H1 (cell line): Measurements from ENCODE around the gene CRK. TPM values are rescaled to one million over a fixed set of nuclear protein-coding genes. Genes with fewer than 3 reads are reported as not detected.

Experiments used
- CTCF ChIA-PET: fragments of 300-600 bp; sonication (Branson Sonifier 250); formaldehyde crosslinking; loops from one replicate; lab custom pipeline; 2021; ENCODE audit not compliant: partially characterized antibody; lab: Charles Lee
- POLR2A ChIA-PET: fragments of 300-600 bp; sonication (Branson Sonifier 250); formaldehyde crosslinking; loops from one replicate; lab custom pipeline; 2021; ENCODE audit warnings: inconsistent platforms; ENCODE audit not compliant: partially characterized antibody; lab: Charles Lee
- DNase-seq, 2 experiments: peaks; one replicate each; pipeline versions ENCODE4 v3.0.0 to v3.0.0-alpha.2; 2010 to 2022; ENCODE audit warnings: low spot score in 2 of 2, low read depth in 1 of 2, mixed read lengths in 1 of 2
- FAIRE-seq: peaks from 2 replicates; lab custom pipeline; 2011; peaks lifted over from hg19 to GRCh38; lab: Jason Lieb, UNC
- H2AFZ ChIP-seq: 2 replicates; pipeline ENCODE4 v1.8.1; 2012; ENCODE audit warnings: low read length, inconsistent platforms
- H2AK5ac ChIP-seq: 2 replicates; pipeline ENCODE4 v1.6.1; 2013; ENCODE audit warnings: low read depth, low read length
- H2BK120ac ChIP-seq: replicated peaks from 2 replicates; pipeline ENCODE3; 2013; ENCODE audit warnings: low read depth, low read length, inconsistent platforms
- H2BK12ac ChIP-seq: 2 replicates; pipeline ENCODE4 v1.6.1; 2013; ENCODE audit warnings: low read depth, low read length
- H2BK15ac ChIP-seq: 2 replicates; pipeline ENCODE4 v1.6.1; 2013; ENCODE audit warnings: low read length
- H2BK20ac ChIP-seq: 2 replicates; pipeline ENCODE4 v1.6.1; 2013; ENCODE audit warnings: low read length
- H2BK5ac ChIP-seq: 2 replicates; pipeline ENCODE4 v1.6.1; 2013; ENCODE audit warnings: low read depth, low read length
- H3K14ac ChIP-seq: 2 replicates; pipeline ENCODE4 v1.6.1; 2013; ENCODE audit warnings: inconsistent platforms; ENCODE audit not compliant: insufficient read length
- H3K18ac ChIP-seq: 2 replicates; pipeline ENCODE4 v1.6.1; 2013; ENCODE audit warnings: low read length; ENCODE audit errors: extremely low read depth
- H3K23ac ChIP-seq: 2 replicates; pipeline ENCODE4 v1.6.1; 2013; ENCODE audit warnings: inconsistent platforms; ENCODE audit not compliant: insufficient read length
- H3K23me2 ChIP-seq: 2 replicates; pipeline ENCODE4 v1.6.1; 2013; ENCODE audit warnings: low read depth, low read length
- H3K27ac ChIP-seq: 2 replicates; pipeline ENCODE4 v1.6.1; 2011; ENCODE audit warnings: low read depth, low read length, inconsistent platforms
- H3K27me3 ChIP-seq, 4 experiments: replicated peaks in 1 of 4; 1 replicate in 1 of 4; 2 replicates in 3 of 4; pipeline versions ENCODE4 v1.6.1 to v1.8.1; 2011 to 2013; ENCODE audit warnings: low read length in 3 of 4, mild to moderate bottlenecking in 3 of 4, inconsistent platforms in 2 of 4, mixed read lengths in 2 of 4, moderate library complexity in 1 of 4; ENCODE audit not compliant: control insufficient read depth in 3 of 4, insufficient read depth in 3 of 4; ENCODE audit errors: extremely low read depth in 1 of 4
- H3K36me3 ChIP-seq, 4 experiments: 2 replicates each; pipeline versions ENCODE4 v1.6.1 to v1.8.1; 2011 to 2013; ENCODE audit warnings: mild to moderate bottlenecking in 4 of 4, low read length in 3 of 4, moderate library complexity in 2 of 4, control low read depth in 1 of 4, inconsistent platforms in 1 of 4; ENCODE audit not compliant: insufficient read depth in 4 of 4, control insufficient read depth in 2 of 4
- H3K4ac ChIP-seq: replicated peaks from 2 replicates; pipeline ENCODE3; 2013; ENCODE audit warnings: low read length, low read depth, mixed read lengths, inconsistent platforms; ENCODE audit not compliant: insufficient read length
- H3K4me1 ChIP-seq, 4 experiments: replicated peaks in 1 of 4; 1 replicate in 1 of 4; 2 replicates in 3 of 4; pipeline versions ENCODE4 v1.6.1 to v1.8.1; 2011 to 2013; ENCODE audit warnings: low read length in 3 of 4, inconsistent platforms in 2 of 4, mixed read lengths in 1 of 4; ENCODE audit not compliant: insufficient read depth in 4 of 4, control insufficient read depth in 3 of 4
- H3K4me2 ChIP-seq, 2 experiments: 2 replicates each; pipeline versions ENCODE4 v1.6.1 to v1.8.1; 2011 to 2013; ENCODE audit warnings: low read depth in 2 of 2, low read length in 2 of 2, control low read depth in 1 of 2, inconsistent platforms in 1 of 2, mild to moderate bottlenecking in 1 of 2; ENCODE audit not compliant: insufficient read depth in 1 of 2
- H3K4me3 ChIP-seq, 4 experiments: fragments of 200-600, 300-600 bp in 1 of 4; sonication (generic), shearing (Covaris generic), sonication (Bioruptor Twin) in 1 of 4; 2 replicates each; pipeline versions ENCODE4 v1.5.1 to v1.8.1; 2011 to 2016; ENCODE audit warnings: low read length in 4 of 4, low read depth in 3 of 4, control low read depth in 2 of 4, inconsistent platforms in 2 of 4, mild to moderate bottlenecking in 2 of 4, mixed read lengths in 1 of 4, moderate library complexity in 1 of 4; ENCODE audit not compliant: insufficient read depth in 2 of 4; ENCODE audit errors: extremely low read depth in 1 of 4
- H3K56ac ChIP-seq: replicated peaks from 2 replicates; pipeline ENCODE3; 2013; ENCODE audit warnings: low read depth, mild to moderate bottlenecking, mixed read lengths, low read length, inconsistent platforms; ENCODE audit not compliant: insufficient read length
- H3K79me1 ChIP-seq: 2 replicates; pipeline ENCODE4 v1.6.1; 2013; ENCODE audit warnings: low read depth, low read length, control low read depth
- H3K79me2 ChIP-seq, 2 experiments: 2 replicates each; pipeline versions ENCODE4 v1.6.1 to v1.8.1; 2012 to 2013; ENCODE audit warnings: low read length in 2 of 2, mild to moderate bottlenecking in 2 of 2, inconsistent platforms in 1 of 2; ENCODE audit not compliant: insufficient read depth in 2 of 2, control insufficient read depth in 1 of 2
- H3K9ac ChIP-seq, 4 experiments: replicated peaks in 1 of 4; 1 replicate in 1 of 4; 2 replicates in 3 of 4; pipeline versions ENCODE4 v1.6.1 to v1.8.1; 2011 to 2013; ENCODE audit warnings: low read depth in 3 of 4, low read length in 3 of 4, control low read depth in 2 of 4, mild to moderate bottlenecking in 2 of 4, moderate library complexity in 2 of 4, inconsistent platforms in 1 of 4; ENCODE audit errors: extremely low read depth in 1 of 4
- H3K9me3 ChIP-seq, 2 experiments: 2 replicates each; pipeline versions ENCODE4 v1.6.1 to v1.8.1; 2012 to 2013; ENCODE audit warnings: mild to moderate bottlenecking in 2 of 2, moderate library complexity in 2 of 2, control low read depth in 1 of 2, inconsistent platforms in 1 of 2, low read depth in 1 of 2, low read length in 1 of 2, mixed read lengths in 1 of 2; ENCODE audit not compliant: insufficient read depth in 2 of 2
- H4K20me1 ChIP-seq, 2 experiments: replicated peaks in 1 of 2; 2 replicates each; pipeline versions ENCODE3 to v1.8.1; 2011 to 2013; ENCODE audit warnings: inconsistent platforms in 2 of 2, low read length in 2 of 2, mild to moderate bottlenecking in 1 of 2; ENCODE audit not compliant: insufficient read depth in 2 of 2, control insufficient read depth in 1 of 2
- H4K5ac ChIP-seq: 2 replicates; pipeline ENCODE4 v1.6.1; 2013; ENCODE audit warnings: low read length, low read depth, mixed read lengths, inconsistent platforms; ENCODE audit not compliant: insufficient read length
- H4K8ac ChIP-seq: 2 replicates; pipeline ENCODE4 v1.8.0; 2013; ENCODE audit warnings: mild to moderate bottlenecking, moderate library complexity, low read length, inconsistent platforms; ENCODE audit not compliant: insufficient read depth; ENCODE audit errors: extremely low read depth
- H4K91ac ChIP-seq: replicated peaks from 2 replicates; pipeline ENCODE3; 2013; ENCODE audit warnings: low read length, mixed read lengths, inconsistent platforms; ENCODE audit not compliant: insufficient read length
- ASH2L ChIP-seq: fragments of 200-600, 300-600 bp; sonication (generic); IDR thresholded peaks from one replicate; pipeline ENCODE4 v1.7.1; 2017; ENCODE audit warnings: low read length
- CBX5 ChIP-seq: fragments of 300-800, 300-1000 bp; sonication (generic); IDR thresholded peaks from 2 replicates; pipeline ENCODE4 v1.7.1; 2016; ENCODE audit warnings: antibody characterized with exemption, low read length, low read depth
- CHD1 ChIP-seq: IDR thresholded peaks from 2 replicates; pipeline ENCODE4 v1.6.1; 2012; ENCODE audit warnings: low read depth, low read length, improper control_type of control experiment
- KDM5A ChIP-seq: fragments of 200-600 bp; IDR thresholded peaks from 2 replicates; pipeline ENCODE4 v1.7.1; 2012; ENCODE audit warnings: mild to moderate bottlenecking, low read length, inconsistent platforms, mixed read lengths
- RNF2 ChIP-seq: fragments of 200-900, 300-1000 bp; sonication (generic); IDR thresholded peaks from 2 replicates; pipeline ENCODE4 v1.7.1; 2016; ENCODE audit warnings: borderline replicate concordance, low read depth, mild to moderate bottlenecking, antibody characterized with exemption, low read length; ENCODE audit not compliant: poor library complexity, severe bottlenecking; ENCODE audit errors: missing control alignments
- TAF1 ChIP-seq: IDR thresholded peaks from 2 replicates; pipeline ENCODE4 v1.6.1; 2011; ENCODE audit warnings: mild to moderate bottlenecking, low read depth, low read length
- WGBS, 2 experiments: shearing (Covaris generic) in 1 of 2; methylation state at CpG; one replicate each; pipeline versions ENCODE4 v1.1.6 to v1.1.7; 2013 to 2015; ENCODE audit warnings: low lambda C conversion rate in 2 of 2, mixed read lengths in 2 of 2, inconsistent platforms in 1 of 2, low coverage in 1 of 2, missing lambda C conversion rate in 1 of 2; ENCODE audit not compliant: insufficient replicate concordance in 2 of 2, insufficient coverage in 1 of 2, insufficient read length in 1 of 2; ENCODE audit errors: extremely low coverage in 1 of 2, missing lambda C conversion rate in 1 of 2; 5-methylcytosine and 5-hydroxymethylcytosine counted together
- polyA plus RNA-seq, 7 experiments: library from polyadenylated mRNA; depleted of rRNA in 3 of 7; stranded (reverse) in 5 of 7; unstranded in 2 of 7; fragments of >200 nt in 5 of 7; fragments of 200-250 nt in 2 of 7; gene quantifications; 1 replicate in 5 of 7; 2 replicates in 1 of 7; 4 replicates in 1 of 7; pipeline versions ENCODE4 v1.2.1 to v1.2.3, GENCODE V29; 2011 to 2013; ENCODE audit warnings: missing spikeins in 2 of 7, mixed read lengths in 2 of 7
- total RNA-seq: library from RNA; stranded (reverse); fragmentation: NEBNext Ultra II Directional; extraction: Animal tissue kit (Norgen Biotek cat#: 25700); gene quantifications from 2 replicates; pipeline ENCODE4 v1.2.1, GENCODE V29; 2021

The CRK gene
- total and polyA plus RNA-seq, 2 of the 8 experiments (the other 6 are each of a cell fraction or from before 2014, with no cell fraction given), result 32.8 to 57.1 TPM

DNA sequence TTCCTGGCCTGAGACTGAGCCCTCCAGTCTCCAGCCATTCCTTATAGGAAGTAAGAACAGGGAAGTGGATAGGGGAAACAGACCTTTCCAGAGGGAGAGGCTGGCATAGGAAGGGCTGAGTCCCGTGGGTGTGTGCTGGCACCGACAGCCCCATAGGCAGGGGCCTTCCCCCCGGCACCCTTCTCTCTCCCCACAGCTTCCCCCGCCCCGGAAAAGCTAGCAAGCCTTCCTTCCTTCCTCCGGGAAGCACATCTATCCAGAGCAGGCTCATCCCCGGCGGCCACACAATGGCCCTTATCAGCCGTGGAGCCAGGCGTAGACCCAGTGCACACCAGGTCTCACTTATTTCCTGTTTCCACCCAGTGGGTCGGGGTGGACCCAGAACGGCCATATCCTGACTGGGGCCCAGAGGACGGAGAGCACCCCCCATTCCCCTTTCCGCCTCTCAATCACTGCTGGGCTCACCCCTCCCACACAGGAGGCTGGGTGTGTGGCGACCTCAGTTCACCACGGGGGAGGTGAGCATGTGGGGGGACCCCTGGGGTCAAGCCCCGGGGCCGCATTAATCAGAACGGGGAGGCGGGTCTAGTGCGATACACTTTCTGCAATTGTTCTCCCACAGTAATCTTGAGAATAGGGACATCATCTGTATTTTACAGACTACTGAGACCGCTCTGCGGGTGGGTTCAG is 37.4 kb upstream of the CRK start:
- H4K5ac ChIP-seq, result no peak overlapping the region
- H4K91ac ChIP-seq, result no peak overlapping the region
- peaks cover 0 to 5% (median 0%) of the 10 kb centered on the region in 4 experiments; a peak in 2 of 8 replicates for H3K36me3 ChIP-seq
- H4K20me1 ChIP-seq, result peaks cover 2 to 7% of the 10 kb centered on the region in 2 experiments
- H3K79me1 ChIP-seq, result no peaks in the 10 kb centered on the region; the same call in 1 of the 2 replicates
- H3K14ac ChIP-seq, result no peak overlapping the region
- H3K9ac ChIP-seq, result no peak overlapping the region
- POLR2A ChIA-PET, result interaction anchor here (1.0 to 1.8 kb wide), 6 partner anchors 11 to 100 kb away, joined by 3 to 30 read pairs (median 5); partner anchors contain the start of genes CRK and INPP5K
- no peak overlapping the region for H2AFZ ChIP-seq
- H3K4ac ChIP-seq, result no peak overlapping the region
- H3K4me3 ChIP-seq, result no peak overlapping the region
- no peak overlapping the region for H2BK20ac ChIP-seq
- no peak overlapping the region for H2BK15ac ChIP-seq
- no peak overlapping the region for H3K23ac ChIP-seq
- no peak for DNase-seq
- peaks cover 0 to 14% (median 8%) of the 10 kb centered on the region in 4 experiments; a peak in 5 of 7 replicates for H3K4me1 ChIP-seq
- H4K8ac ChIP-seq, result no peak overlapping the region; the same call in 1 of the 2 replicates
- no peak overlapping the region for H3K18ac ChIP-seq
- H3K79me2 ChIP-seq, result no peaks in the 10 kb centered on the region
- FAIRE-seq, result no peak
- H3K9me3 ChIP-seq, result no peaks in the 10 kb centered on the region
- no peaks in the 10 kb centered on the region for H3K27me3 ChIP-seq
- H2BK5ac ChIP-seq, result no peak overlapping the region
- CTCF ChIA-PET, result interaction anchor here (0.7 to 2.2 kb wide), 6 partner anchors 11 to 40 kb away, joined by 3 to 8 read pairs (median 4); no protein-coding TSS in a partner anchor
- WGBS, 2 experiments, result 86% methylated on average over 22 of the region's 23 CpGs; no CpG with 5 or more reads in 1 of the 2 experiments
- H2BK12ac ChIP-seq, result no peak overlapping the region
- H3K56ac ChIP-seq, result no peak overlapping the region
- no peak overlapping the region for H2BK120ac ChIP-seq
- H3K27ac ChIP-seq, result no peak overlapping the region
- peaks cover 8% of the 10 kb centered on the region; the same call in 1 of the 2 replicates for H3K23me2 ChIP-seq
- H3K4me2 ChIP-seq, result peak overlapping the region in 1 of 2 experiments; percentile 55; a peak in 1 of 4 replicates
- 0 out of 2 replicates have a peak overlapping the region, but pooled peaks have one; percentile 15 for H2AK5ac ChIP-seq
- TF ChIP-seq TAF1 (no peak), CBX5 (no peak), RNF2 (no peak), CHD1 (no peak), ASH2L (no peak), KDM5A (no peak)
